Measurements from ENCODE around the gene ENTHD1.

Gene ENTHD1

DNA sequence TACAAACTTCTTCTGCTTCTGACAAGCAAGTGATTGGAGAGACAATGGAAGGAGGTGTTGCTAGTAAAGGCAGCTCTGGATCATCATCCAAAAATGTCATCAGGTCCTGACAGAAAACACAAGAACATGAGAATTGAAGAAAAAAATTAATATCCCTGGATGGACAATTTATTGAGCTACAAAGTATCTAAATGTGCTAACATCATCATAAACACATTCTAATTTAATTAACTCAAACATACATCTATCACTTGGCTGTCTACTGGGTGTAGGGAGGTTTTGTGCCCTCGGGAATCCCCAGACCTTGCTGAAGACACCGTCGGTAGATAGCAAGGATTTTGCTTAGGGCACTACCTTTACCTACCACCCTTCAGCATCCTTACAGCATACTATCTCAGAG, 72.6 kb downstream of the ENTHD1 start:
- no peak for DNase-seq (ENCODE audit: low read depth)
- TF ChIP-seq, protein P1, sequence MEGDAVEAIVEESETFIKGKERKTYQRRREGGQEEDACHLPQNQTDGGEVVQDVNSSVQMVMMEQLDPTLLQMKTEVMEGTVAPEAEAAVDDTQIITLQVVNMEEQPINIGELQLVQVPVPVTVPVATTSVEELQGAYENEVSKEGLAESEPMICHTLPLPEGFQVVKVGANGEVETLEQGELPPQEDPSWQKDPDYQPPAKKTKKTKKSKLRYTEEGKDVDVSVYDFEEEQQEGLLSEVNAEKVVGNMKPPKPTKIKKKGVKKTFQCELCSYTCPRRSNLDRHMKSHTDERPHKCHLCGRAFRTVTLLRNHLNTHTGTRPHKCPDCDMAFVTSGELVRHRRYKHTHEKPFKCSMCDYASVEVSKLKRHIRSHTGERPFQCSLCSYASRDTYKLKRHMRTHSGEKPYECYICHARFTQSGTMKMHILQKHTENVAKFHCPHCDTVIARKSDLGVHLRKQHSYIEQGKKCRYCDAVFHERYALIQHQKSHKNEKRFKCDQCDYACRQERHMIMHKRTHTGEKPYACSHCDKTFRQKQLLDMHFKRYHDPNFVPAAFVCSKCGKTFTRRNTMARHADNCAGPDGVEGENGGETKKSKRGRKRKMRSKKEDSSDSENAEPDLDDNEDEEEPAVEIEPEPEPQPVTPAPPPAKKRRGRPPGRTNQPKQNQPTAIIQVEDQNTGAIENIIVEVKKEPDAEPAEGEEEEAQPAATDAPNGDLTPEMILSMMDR (IDR thresholded peaks at IDR 0.05; ENCODE audit: low read depth, low read length, missing control alignments), result no peak
- H3K4me3 ChIP-seq (ENCODE audit: low read depth, low read length), result no peak overlapping the region
- in situ Hi-C loops (cut with HindIII; ENCODE audit: low sequenced_read_pairs), result no loop called here

DNA sequence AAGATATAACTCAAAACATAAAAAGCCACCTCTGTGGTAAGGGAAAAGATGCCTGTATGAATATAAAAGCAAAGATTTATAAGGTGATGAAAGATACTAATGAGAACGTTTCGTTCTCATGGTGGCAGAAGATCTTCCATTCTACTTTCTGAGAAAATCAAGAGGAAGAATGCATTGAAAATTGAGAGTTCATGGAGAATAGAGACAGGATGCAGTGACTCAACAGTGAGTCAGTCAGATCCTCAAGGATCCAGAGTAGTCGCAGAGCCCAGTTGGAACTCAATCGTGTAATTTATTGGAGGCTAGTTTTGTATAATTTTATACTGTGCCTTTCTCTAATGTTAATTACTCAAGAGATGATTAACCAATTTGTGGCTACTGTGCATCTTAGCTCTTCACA, 73.3 kb downstream of the ENTHD1 start:
- H3K4me3 ChIP-seq (ENCODE audit: low read depth, low read length), result no peak overlapping the region
- peak; percentile 76 for DNase-seq (ENCODE audit: low read depth)
- TF ChIP-seq, protein P1 (IDR thresholded peaks at IDR 0.05; ENCODE audit: low read depth, low read length, missing control alignments), result no peak
- in situ Hi-C loops (cut with HindIII; ENCODE audit: low sequenced_read_pairs), result no loop called here

DNA sequence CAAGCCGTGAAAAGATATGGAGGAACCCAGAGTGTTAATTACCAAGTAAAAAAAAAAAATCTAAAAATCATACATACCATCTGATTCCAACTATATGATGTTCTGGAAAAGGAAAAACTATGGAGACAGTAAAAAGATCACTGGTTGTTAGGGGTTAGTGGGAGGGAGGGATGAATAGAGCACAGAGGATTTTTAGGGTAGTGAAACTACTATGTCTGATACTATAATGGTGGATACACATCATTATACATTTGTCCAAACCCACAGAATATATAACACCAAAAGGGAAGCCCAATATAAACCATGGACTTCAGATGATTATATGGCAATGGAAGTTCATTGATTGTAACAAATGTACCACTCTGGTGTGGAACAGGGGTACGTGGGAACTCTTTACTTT, 74.1 kb downstream of the ENTHD1 start:
- no peak overlapping the region for H3K4me3 ChIP-seq (ENCODE audit: low read depth, low read length)
- DNase-seq (ENCODE audit: low read depth), result no peak
- in situ Hi-C loops (cut with HindIII; ENCODE audit: low sequenced_read_pairs), result no loop called here
- TF ChIP-seq, protein P1 (IDR thresholded peaks at IDR 0.05; ENCODE audit: low read depth, low read length, missing control alignments), result no peak

DNA sequence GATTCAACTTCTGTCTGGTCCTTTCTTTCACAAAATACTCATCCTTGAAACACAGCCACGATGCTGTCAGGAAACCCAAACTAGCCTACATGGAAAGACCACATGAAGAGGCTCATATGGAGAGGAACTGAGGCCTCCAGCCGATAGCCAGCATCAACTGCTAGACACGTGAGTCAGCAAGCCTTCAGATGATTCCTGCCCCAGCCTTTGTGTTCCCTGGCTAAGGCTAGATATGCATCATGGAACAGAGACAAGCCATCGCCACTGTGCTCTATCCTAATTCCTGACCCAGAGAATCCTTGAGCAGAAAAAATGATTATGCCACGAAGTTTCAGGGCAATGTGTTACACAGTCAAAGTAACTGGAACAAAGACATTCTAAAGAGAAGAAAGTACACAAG, 75.5 kb downstream of the ENTHD1 start:
- in situ Hi-C loops (cut with HindIII; ENCODE audit: low sequenced_read_pairs), result no loop called here
- TF ChIP-seq, protein P1 (IDR thresholded peaks at IDR 0.05; ENCODE audit: low read depth, low read length, missing control alignments), result no peak
- no peak overlapping the region for H3K4me3 ChIP-seq (ENCODE audit: low read depth, low read length)
- DNase-seq (ENCODE audit: low read depth), result peak; percentile 12

DNA sequence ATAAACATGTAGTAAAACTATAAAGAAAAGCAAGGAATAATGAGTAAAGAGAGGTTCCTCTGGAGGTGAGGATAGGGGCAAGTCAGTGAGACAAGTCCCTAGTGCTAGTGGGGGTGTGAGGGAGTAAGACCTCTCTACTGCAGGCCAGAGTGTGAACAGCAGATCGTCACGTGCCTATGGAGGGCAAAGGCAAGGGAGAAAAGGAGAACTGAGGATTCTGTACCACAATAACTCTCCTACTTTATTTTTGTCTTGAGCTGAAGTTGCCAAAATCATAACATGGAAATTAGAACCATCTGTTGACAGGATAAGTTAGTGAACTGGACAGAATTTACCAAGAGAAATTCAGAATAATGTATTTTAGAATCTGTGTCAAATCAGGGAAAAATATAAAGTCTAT, 77.6 kb downstream of the ENTHD1 start:
- no peak for DNase-seq (ENCODE audit: low read depth)
- in situ Hi-C loops (cut with HindIII; ENCODE audit: low sequenced_read_pairs), result no loop called here
- no peak overlapping the region for H3K4me3 ChIP-seq (ENCODE audit: low read depth, low read length)

DNA sequence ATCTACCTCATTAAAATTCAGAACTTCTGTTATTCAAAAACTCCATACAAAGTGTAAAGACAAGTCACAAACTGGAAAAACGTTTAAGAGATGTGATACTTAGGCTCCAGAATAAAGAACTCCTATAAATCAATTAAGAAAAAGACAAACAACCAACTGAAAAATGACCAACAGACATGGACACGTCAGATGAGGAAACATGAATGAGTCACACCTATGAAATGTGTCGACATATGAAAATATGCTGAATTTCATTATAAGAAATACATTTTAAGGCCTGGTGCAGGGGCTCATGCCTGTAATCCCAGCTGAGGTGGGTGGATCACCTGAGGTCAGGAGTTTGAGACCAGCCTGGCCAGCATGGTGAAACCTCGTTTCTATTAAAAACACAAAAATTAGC, 78.7 kb downstream of the ENTHD1 start:
- DNase-seq (ENCODE audit: low read depth), result no peak
- in situ Hi-C loops (cut with HindIII; ENCODE audit: low sequenced_read_pairs), result no loop called here
- TF ChIP-seq, protein P1 (IDR thresholded peaks at IDR 0.05; ENCODE audit: low read depth, low read length, missing control alignments), result no peak

More for the DNA sequence above, 77.6 kb downstream of the ENTHD1 start:
- TF ChIP-seq, protein P1 (IDR thresholded peaks at IDR 0.05; ENCODE audit: low read depth, low read length, missing control alignments), result no peak

More for the DNA sequence above, 78.7 kb downstream of the ENTHD1 start:
- H3K4me3 ChIP-seq (ENCODE audit: low read depth, low read length), result no peak overlapping the region
